ENCODE results near the gene ABCB6.

Gene ABCB6

GRCh38 chr2:219218732-219219701 lies at the start of gene ABCB6:
TSS of gene ABCB6 (minus strand) at chr2:219218958. CDS start at chr2:219218673, 285 bp downstream.
- Histone ChIP-seq H3K4me3 (ENCODE audit: low read depth in 1 of 2, low read length in 2 of 2) (no peak within 1 kb of the TSS), H2AFZ (ENCODE audit: low read depth, low read length) (no peak within 1 kb of the TSS), H3K9ac (ENCODE audit: low read depth, low read length) (no peak within 1 kb of the TSS), H3K79me2 (ENCODE audit: insufficient read depth, low read length) (no peaks in the 10 kb centered on the region), H3K27me3 (ENCODE audit: insufficient read depth, low read length, poor library complexity) (no peaks in the 10 kb centered on the region), H3K9me3 (ENCODE audit: insufficient read depth, low read length, severe bottlenecking) (no peaks in the 10 kb centered on the region), H3K4me1 (ENCODE audit: insufficient read depth, low read length) (peaks cover 12% of the 10 kb centered on the region), H3K27ac (ENCODE audit: low read length) (no peak within 1 kb of the TSS), H4K20me1 (ENCODE audit: insufficient read depth, low read length) (peaks cover 3% of the 10 kb centered on the region; the same call in 1 of the 2 replicates), H3K36me3 (ENCODE audit: insufficient read depth, low read length) (peaks cover 61% of the 10 kb centered on the region), H3K4me2 (ENCODE audit: insufficient read depth, low read length) (no peak within 1 kb of the TSS)
- ATAC-seq (ENCODE audit: insufficient read depth, low read depth) (no peak), DNase-seq (no peak)
- TF ChIP-seq EZH2 (IDR thresholded peaks at IDR 0.05; ENCODE audit: borderline replicate concordance, low read depth, low read length, severe bottlenecking): no peak
- TF ChIP-seq, protein P1, sequence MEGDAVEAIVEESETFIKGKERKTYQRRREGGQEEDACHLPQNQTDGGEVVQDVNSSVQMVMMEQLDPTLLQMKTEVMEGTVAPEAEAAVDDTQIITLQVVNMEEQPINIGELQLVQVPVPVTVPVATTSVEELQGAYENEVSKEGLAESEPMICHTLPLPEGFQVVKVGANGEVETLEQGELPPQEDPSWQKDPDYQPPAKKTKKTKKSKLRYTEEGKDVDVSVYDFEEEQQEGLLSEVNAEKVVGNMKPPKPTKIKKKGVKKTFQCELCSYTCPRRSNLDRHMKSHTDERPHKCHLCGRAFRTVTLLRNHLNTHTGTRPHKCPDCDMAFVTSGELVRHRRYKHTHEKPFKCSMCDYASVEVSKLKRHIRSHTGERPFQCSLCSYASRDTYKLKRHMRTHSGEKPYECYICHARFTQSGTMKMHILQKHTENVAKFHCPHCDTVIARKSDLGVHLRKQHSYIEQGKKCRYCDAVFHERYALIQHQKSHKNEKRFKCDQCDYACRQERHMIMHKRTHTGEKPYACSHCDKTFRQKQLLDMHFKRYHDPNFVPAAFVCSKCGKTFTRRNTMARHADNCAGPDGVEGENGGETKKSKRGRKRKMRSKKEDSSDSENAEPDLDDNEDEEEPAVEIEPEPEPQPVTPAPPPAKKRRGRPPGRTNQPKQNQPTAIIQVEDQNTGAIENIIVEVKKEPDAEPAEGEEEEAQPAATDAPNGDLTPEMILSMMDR (IDR thresholded peaks at IDR 0.05; ENCODE audit: borderline replicate concordance, extremely low read depth, low read length, poor library complexity, severe bottlenecking): no peak

- no peak overlapping the region for H2AFZ ChIP-seq (ENCODE audit: low read depth, low read length)
- H3K4me3 ChIP-seq (ENCODE audit: low read depth in 1 of 2, low read length in 2 of 2): no peak overlapping the region
- DNase-seq (no peak), ATAC-seq (ENCODE audit: insufficient read depth, low read depth) (no peak)
- no peaks in the 10 kb centered on the region for H3K79me2 ChIP-seq (ENCODE audit: insufficient read depth, low read length)
- no peaks in the 10 kb centered on the region for H4K20me1 ChIP-seq (ENCODE audit: insufficient read depth, low read length)
- no peak overlapping the region for H3K9ac ChIP-seq (ENCODE audit: low read depth, low read length)
- no peak for TF ChIP-seq EZH2 (IDR thresholded peaks at IDR 0.05; ENCODE audit: borderline replicate concordance, low read depth, low read length, severe bottlenecking)
- TF ChIP-seq, protein P1 (IDR thresholded peaks at IDR 0.05; ENCODE audit: borderline replicate concordance, extremely low read depth, low read length, poor library complexity, severe bottlenecking): no peak
- H3K4me1 ChIP-seq (ENCODE audit: insufficient read depth, low read length): no peaks in the 10 kb centered on the region
- H3K36me3 ChIP-seq (ENCODE audit: insufficient read depth, low read length): no peaks in the 10 kb centered on the region
- no peak overlapping the region for H3K4me2 ChIP-seq (ENCODE audit: insufficient read depth, low read length)
- no peaks in the 10 kb centered on the region for H3K9me3 ChIP-seq (ENCODE audit: insufficient read depth, low read length, severe bottlenecking)
- peaks cover 12% of the 10 kb centered on the region for H3K27me3 ChIP-seq (ENCODE audit: insufficient read depth, low read length, poor library complexity)
- no peak overlapping the region for H3K27ac ChIP-seq (ENCODE audit: low read length)
These were observed 49.5 kb upstream of the ABCB6 start for GRCh38 chr2:219268294-219268693.

GRCh38 chr2:219266886-219267285 lies 48.1 kb upstream of the ABCB6 start:
- H3K9me3 ChIP-seq (ENCODE audit: insufficient read depth, low read length, severe bottlenecking): no peaks in the 10 kb centered on the region
- DNase-seq (no peak), ATAC-seq (ENCODE audit: insufficient read depth, low read depth) (no peak)
- TF ChIP-seq, protein P1 (IDR thresholded peaks at IDR 0.05; ENCODE audit: borderline replicate concordance, extremely low read depth, low read length, poor library complexity, severe bottlenecking): no peak
- no peak for TF ChIP-seq EZH2 (IDR thresholded peaks at IDR 0.05; ENCODE audit: borderline replicate concordance, low read depth, low read length, severe bottlenecking)
- no peak overlapping the region for H2AFZ ChIP-seq (ENCODE audit: low read depth, low read length)
- no peak overlapping the region for H3K9ac ChIP-seq (ENCODE audit: low read depth, low read length)
- H3K79me2 ChIP-seq (ENCODE audit: insufficient read depth, low read length): no peaks in the 10 kb centered on the region
- H3K4me2 ChIP-seq (ENCODE audit: insufficient read depth, low read length): no peak overlapping the region
- H3K4me1 ChIP-seq (ENCODE audit: insufficient read depth, low read length): no peaks in the 10 kb centered on the region
- no peak overlapping the region for H3K27ac ChIP-seq (ENCODE audit: low read length)
- H3K27me3 ChIP-seq (ENCODE audit: insufficient read depth, low read length, poor library complexity): peaks cover 11% of the 10 kb centered on the region
- no peak overlapping the region for H3K4me3 ChIP-seq (ENCODE audit: low read depth in 1 of 2, low read length in 2 of 2)
- H3K36me3 ChIP-seq (ENCODE audit: insufficient read depth, low read length): no peaks in the 10 kb centered on the region
- H4K20me1 ChIP-seq (ENCODE audit: insufficient read depth, low read length): no peaks in the 10 kb centered on the region

Measured in DND-41 (cell line).